ENCODE data around the gene NSUN5. TPM values are rescaled to one million over a fixed set of nuclear protein-coding genes. Genes with fewer than 3 reads are reported as not detected.
"Not testable (repeated sequence)": the region's sequence is repeated elsewhere in the genome, so short reads cannot be mapped to it uniquely, and the experiment has no call there.

The NSUN5 gene
- total and polyA plus RNA-seq, 2 donors (not counting 1 experiment from before 2014, with no cell fraction given), result 6.6 to 17.5 TPM

GRCh38 chr7:73307436-73307835, 1.2 kb downstream of the NSUN5 start:
- peak overlapping the region in 1 of 4 experiments; percentile 69 for H3K4me3 ChIP-seq (replicated peaks in 1 of 4; ENCODE audit: control extremely low read depth in 1 of 4, insufficient read depth in 1 of 4, low read depth in 3 of 4, low read length in 4 of 4)

GRCh38 chr7:73304612-73305387, 3.8 kb downstream of the NSUN5 start:
- H3K79me2 ChIP-seq (ENCODE audit: control insufficient read depth, insufficient read depth, low read length); H3K4me3 ChIP-seq (replicated peaks in 1 of 4; ENCODE audit: control extremely low read depth in 1 of 4, insufficient read depth in 1 of 4, low read depth in 3 of 4, low read length in 4 of 4); DNase-seq (ENCODE audit: low read depth in 2 of 2); H3K27ac ChIP-seq (ENCODE audit: insufficient read depth, low read length); H4K20me1 ChIP-seq (ENCODE audit: control insufficient read depth, extremely low read depth, insufficient read depth, low read length); H3K9ac ChIP-seq (ENCODE audit: insufficient read depth, low read length); H3K9me3 ChIP-seq (ENCODE audit: control insufficient read depth, insufficient read depth, low read depth, low read length); H3K4me1 ChIP-seq (ENCODE audit: control insufficient read depth, extremely low read depth, insufficient read depth, low read length); H3K36me3 ChIP-seq (ENCODE audit: control insufficient read depth, insufficient read depth, low read length); H3K27me3 ChIP-seq (ENCODE audit: control insufficient read depth, insufficient read depth, low read length); H3K4me2 ChIP-seq (ENCODE audit: extremely low read depth, insufficient read depth, low read length); H2AFZ ChIP-seq (ENCODE audit: low read length): not testable (repeated sequence)

More at GRCh38 chr7:73307436-73307835, 1.2 kb downstream of the NSUN5 start:
- Histone ChIP-seq H4K20me1 (ENCODE audit: control insufficient read depth, extremely low read depth, insufficient read depth, low read length) (no peaks in the 10 kb centered on the region), H3K9ac (ENCODE audit: insufficient read depth, low read length) (no peak overlapping the region), H3K9me3 (ENCODE audit: control insufficient read depth, insufficient read depth, low read depth, low read length) (no peaks in the 10 kb centered on the region), H3K79me2 (ENCODE audit: control insufficient read depth, insufficient read depth, low read length) (peaks cover 3% of the 10 kb centered on the region), H2AFZ (ENCODE audit: low read length) (no peak overlapping the region), H3K4me1 (ENCODE audit: control insufficient read depth, extremely low read depth, insufficient read depth, low read length) (no peaks in the 10 kb centered on the region), H3K27me3 (ENCODE audit: control insufficient read depth, insufficient read depth, low read length) (no peaks in the 10 kb centered on the region), H3K4me2 (ENCODE audit: extremely low read depth, insufficient read depth, low read length) (peak overlapping the region; percentile 88), H3K27ac (ENCODE audit: insufficient read depth, low read length) (no peak overlapping the region), H3K36me3 (ENCODE audit: control insufficient read depth, insufficient read depth, low read length) (no peaks in the 10 kb centered on the region)
- TF ChIP-seq EZH2 (IDR thresholded peaks at IDR 0.05; ENCODE audit: low read length, missing control alignments) (no peak), CTCF (conservative IDR thresholded peaks at IDR 0.05 in 1 of 2, IDR thresholded peaks at IDR 0.05 in 1 of 2; ENCODE audit: low read depth in 1 of 2, low read length in 2 of 2) (no peak)
- DNase-seq (ENCODE audit: low read depth in 2 of 2), result no peak

- Histone ChIP-seq H3K4me2 (ENCODE audit: extremely low read depth, insufficient read depth, low read length) (no peak overlapping the region), H3K27ac (ENCODE audit: insufficient read depth, low read length) (no peak overlapping the region), H3K4me1 (ENCODE audit: control insufficient read depth, extremely low read depth, insufficient read depth, low read length) (no peaks in the 10 kb centered on the region), H3K4me3 (replicated peaks in 1 of 4; ENCODE audit: control extremely low read depth in 1 of 4, insufficient read depth in 1 of 4, low read depth in 3 of 4, low read length in 4 of 4) (no peak overlapping the region), H3K36me3 (ENCODE audit: control insufficient read depth, insufficient read depth, low read length) (no peaks in the 10 kb centered on the region), H4K20me1 (ENCODE audit: control insufficient read depth, extremely low read depth, insufficient read depth, low read length) (no peaks in the 10 kb centered on the region), H3K9me3 (ENCODE audit: control insufficient read depth, insufficient read depth, low read depth, low read length) (no peaks in the 10 kb centered on the region), H2AFZ (ENCODE audit: low read length) (no peak overlapping the region), H3K79me2 (ENCODE audit: control insufficient read depth, insufficient read depth, low read length) (peaks cover 3% of the 10 kb centered on the region), H3K9ac (ENCODE audit: insufficient read depth, low read length) (no peak overlapping the region), H3K27me3 (ENCODE audit: control insufficient read depth, insufficient read depth, low read length) (no peaks in the 10 kb centered on the region)
- no peak for DNase-seq (ENCODE audit: low read depth in 2 of 2)
- TF ChIP-seq CTCF (conservative IDR thresholded peaks at IDR 0.05 in 1 of 2, IDR thresholded peaks at IDR 0.05 in 1 of 2; ENCODE audit: low read depth in 1 of 2, low read length in 2 of 2), result no peak
- TF ChIP-seq EZH2 (IDR thresholded peaks at IDR 0.05; ENCODE audit: low read length, missing control alignments), result no peak
These were observed 4.6 kb downstream of the NSUN5 start for GRCh38 chr7:73304071-73304470.

Data from fibroblast of lung (primary cell).